Neural progenitor cell (in vitro differentiated cells): Measurements from ENCODE around the gene TEX12. TPM values are rescaled to one million over a fixed set of nuclear protein-coding genes. Genes with fewer than 3 reads are reported as not detected.

ENCODE experiments used
- DNase-seq: peaks from one replicate; pipeline ENCODE4 v3.0.0-alpha.2; 2016; ENCODE audit warnings: low spot score
- H2AFZ ChIP-seq: fragments of 200-600 bp; sonication (generic); replicated peaks from 2 replicates; pipeline ENCODE4 v1.6.1; 2016; ENCODE audit warnings: antibody characterized with exemption
- H3F3A ChIP-seq: fragments of 200-600 bp; sonication (generic); 2 replicates; pipeline ENCODE4 v1.6.1; 2016; ENCODE audit warnings: antibody characterized with exemption, low read depth
- H3K27ac ChIP-seq: fragments of 200-600 bp; sonication (generic); 2 replicates; pipeline ENCODE4 v1.5.1; 2016; ENCODE audit warnings: mild to moderate bottlenecking
- H3K27me3 ChIP-seq: fragments of 200-600 bp; sonication (generic); 2 replicates; pipeline ENCODE4 v1.6.1; 2016; ENCODE audit warnings: mild to moderate bottlenecking, moderate library complexity
- H3K36me3 ChIP-seq: fragments of 200-600 bp; sonication (generic); 2 replicates; pipeline ENCODE4 v1.5.1; 2016
- H3K4me1 ChIP-seq: fragments of 200-600 bp; sonication (generic); 2 replicates; pipeline ENCODE4 v1.6.1; 2016; ENCODE audit warnings: mixed run types
- H3K4me2 ChIP-seq: fragments of 200-600 bp; sonication (generic); 2 replicates; pipeline ENCODE4 v1.6.1; 2016
- H3K4me3 ChIP-seq: fragments of 200-600 bp; sonication (generic); 2 replicates; pipeline ENCODE4 v1.5.1; 2016
- H3K79me2 ChIP-seq: fragments of 200-600 bp; sonication (generic); 2 replicates; pipeline ENCODE4 v1.6.1; 2016; ENCODE audit warnings: low read depth
- H3K9ac ChIP-seq: fragments of 200-600 bp; sonication (generic); 2 replicates; pipeline ENCODE4 v1.6.1; 2016
- H3K9me3 ChIP-seq: fragments of 200-600 bp; sonication (generic); 2 replicates; pipeline ENCODE4 v1.5.1; 2016; ENCODE audit warnings: low read depth
- H4K20me1 ChIP-seq: fragments of 200-600 bp; sonication (generic); 2 replicates; pipeline ENCODE4 v1.6.1; 2016; ENCODE audit warnings: low read depth
- H3K27ac Mint-ChIP-seq: 3 replicates; pipeline ENCODE4 v1.8.0; 2021; ENCODE audit warnings: mixed read lengths
- H3K27me3 Mint-ChIP-seq: 2 replicates; pipeline ENCODE4 v1.8.0; 2022; ENCODE audit warnings: low read depth, mild to moderate bottlenecking, inconsistent platforms, moderate library complexity, mixed read lengths; ENCODE audit not compliant: insufficient read depth
- H3K36me3 Mint-ChIP-seq: 3 replicates; pipeline ENCODE4 v1.8.0; 2021; ENCODE audit warnings: mixed read lengths
- H3K4me1 Mint-ChIP-seq: 3 replicates; pipeline ENCODE4 v1.8.0; 2021; ENCODE audit warnings: mixed read lengths
- H3K4me3 Mint-ChIP-seq: 3 replicates; pipeline ENCODE4 v1.8.0; 2021; ENCODE audit warnings: mild to moderate bottlenecking, moderate library complexity, mixed read lengths
- H3K9me3 Mint-ChIP-seq: 3 replicates; pipeline ENCODE4 v1.8.0; 2020; ENCODE audit warnings: mixed read lengths
- EZH2 ChIP-seq: fragments of 200-600 bp; sonication (generic); IDR thresholded peaks from 2 replicates; pipeline ENCODE4 v1.6.1; 2017; ENCODE audit warnings: antibody characterized with exemption, mild to moderate bottlenecking, moderate library complexity
- EZH2phosphoT487 ChIP-seq: fragments of 200-600 bp; sonication (generic); IDR thresholded peaks from 2 replicates; pipeline ENCODE4 v1.6.1; 2017; ENCODE audit warnings: antibody characterized with exemption
- total RNA-seq: library from RNA; depleted of rRNA; stranded (reverse); fragments of >200 nt; gene quantifications from 2 replicates; pipeline ENCODE4 v1.2.3, GENCODE V29; 2015; ENCODE audit warnings: low replicate concordance
- TF ChIP-seq, protein P1 (sequence below): fragments of 200-600 bp; sonication (generic); IDR thresholded peaks from 2 replicates; pipeline ENCODE4 v1.5.1; 2017; ENCODE audit warnings: antibody characterized with exemption, mild to moderate bottlenecking

TEX12 gene
- total RNA-seq, 1 donor from 2014 or later, result 0.51 TPM

DNA sequence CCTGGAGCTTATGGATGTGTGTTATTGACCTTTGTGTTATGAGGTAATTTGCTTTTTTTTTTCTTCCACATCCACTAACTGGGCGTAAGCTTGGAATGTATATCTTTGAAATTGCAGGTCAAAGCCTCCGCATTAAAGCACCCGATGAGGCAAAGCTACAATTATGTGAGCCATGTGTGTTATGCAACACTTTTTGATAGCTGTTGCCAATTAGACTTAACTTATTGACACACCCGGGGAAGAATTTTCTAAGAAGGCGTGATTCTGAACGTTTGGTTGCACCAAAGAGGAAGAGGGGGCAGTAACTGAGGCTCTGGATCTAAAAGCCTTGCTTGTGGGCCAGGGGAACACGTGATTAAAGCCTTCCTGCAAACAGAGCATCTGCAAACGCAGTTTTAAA, 610 bp upstream of the TEX12 start:
- TF ChIP-seq EZH2 (no peak), EZH2phosphoT487 (no peak)
- TF ChIP-seq, protein P1, sequence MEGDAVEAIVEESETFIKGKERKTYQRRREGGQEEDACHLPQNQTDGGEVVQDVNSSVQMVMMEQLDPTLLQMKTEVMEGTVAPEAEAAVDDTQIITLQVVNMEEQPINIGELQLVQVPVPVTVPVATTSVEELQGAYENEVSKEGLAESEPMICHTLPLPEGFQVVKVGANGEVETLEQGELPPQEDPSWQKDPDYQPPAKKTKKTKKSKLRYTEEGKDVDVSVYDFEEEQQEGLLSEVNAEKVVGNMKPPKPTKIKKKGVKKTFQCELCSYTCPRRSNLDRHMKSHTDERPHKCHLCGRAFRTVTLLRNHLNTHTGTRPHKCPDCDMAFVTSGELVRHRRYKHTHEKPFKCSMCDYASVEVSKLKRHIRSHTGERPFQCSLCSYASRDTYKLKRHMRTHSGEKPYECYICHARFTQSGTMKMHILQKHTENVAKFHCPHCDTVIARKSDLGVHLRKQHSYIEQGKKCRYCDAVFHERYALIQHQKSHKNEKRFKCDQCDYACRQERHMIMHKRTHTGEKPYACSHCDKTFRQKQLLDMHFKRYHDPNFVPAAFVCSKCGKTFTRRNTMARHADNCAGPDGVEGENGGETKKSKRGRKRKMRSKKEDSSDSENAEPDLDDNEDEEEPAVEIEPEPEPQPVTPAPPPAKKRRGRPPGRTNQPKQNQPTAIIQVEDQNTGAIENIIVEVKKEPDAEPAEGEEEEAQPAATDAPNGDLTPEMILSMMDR, result no peak
- Histone ChIP-seq H3K27me3 (no peaks in the 10 kb centered on the region), H2AFZ (peak overlapping the region; percentile 32), H3K27ac (no peak overlapping the region), H3K4me3 (no peak overlapping the region), H3K36me3 (no peaks in the 10 kb centered on the region), H3K4me1 (peaks cover 6% of the 10 kb centered on the region), H3K79me2 (no peaks in the 10 kb centered on the region), H3K9ac (no peak overlapping the region), H3K9me3 (no peaks in the 10 kb centered on the region), H4K20me1 (no peaks in the 10 kb centered on the region), H3F3A (no peaks in the 10 kb centered on the region), H3K4me2 (no peak overlapping the region)
- Mint-ChIP-seq H3K4me3 (no peak overlapping the region), H3K36me3 (no peaks in the 10 kb centered on the region), H3K27me3 (no peaks in the 10 kb centered on the region), H3K27ac (no peak overlapping the region), H3K9me3 (no peaks in the 10 kb centered on the region), H3K4me1 (no peaks in the 10 kb centered on the region)
- DNase-seq, result no peak

DNA sequence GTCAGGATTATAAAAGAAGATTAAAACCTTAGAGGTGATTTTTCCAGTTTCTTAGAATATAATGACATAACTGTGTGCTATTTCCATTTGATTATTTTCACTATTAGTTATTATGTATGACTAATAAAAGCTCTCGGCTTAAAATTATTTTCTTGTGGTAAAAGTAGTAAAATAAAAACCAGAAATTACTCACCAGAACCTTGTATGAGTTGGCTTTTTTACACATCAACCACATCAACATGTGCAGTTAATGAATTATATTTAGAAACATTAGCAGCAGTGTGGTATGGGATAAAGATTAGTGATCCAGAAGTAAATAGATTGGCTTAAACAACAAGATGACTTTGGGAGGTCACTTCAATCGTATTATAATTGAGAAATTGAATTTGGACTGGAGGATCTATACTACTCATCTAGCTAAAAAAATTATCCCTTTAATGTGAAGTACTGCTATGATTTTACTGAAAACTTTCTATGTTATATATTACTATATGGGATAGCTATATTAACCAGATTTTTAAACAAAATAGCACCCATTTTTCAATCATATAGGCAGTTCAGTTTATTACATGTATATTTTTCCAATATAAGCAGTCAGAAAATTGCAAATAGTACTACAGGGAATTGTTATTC, 5.3 kb downstream of the TEX12 start:
- H3K36me3 ChIP-seq, result no peaks in the 10 kb centered on the region
- no peak for TF ChIP-seq EZH2
- TF ChIP-seq EZH2phosphoT487, result no peak
- TF ChIP-seq, protein P1, result no peak
- H3K4me3 ChIP-seq, result no peak overlapping the region
- no peak overlapping the region for H3K4me2 ChIP-seq
- Mint-ChIP-seq H3K36me3 (no peaks in the 10 kb centered on the region), H3K27me3 (no peaks in the 10 kb centered on the region), H3K27ac (no peak overlapping the region), H3K4me1 (peaks cover 10% of the 10 kb centered on the region), H3K9me3 (no peaks in the 10 kb centered on the region), H3K4me3 (no peak overlapping the region)
- H3K27ac ChIP-seq, result no peak overlapping the region
- H3K79me2 ChIP-seq, result no peaks in the 10 kb centered on the region
- no peaks in the 10 kb centered on the region for H3F3A ChIP-seq
- no peaks in the 10 kb centered on the region for H4K20me1 ChIP-seq
- no peak overlapping the region for H2AFZ ChIP-seq
- DNase-seq, result no peak
- H3K9ac ChIP-seq, result no peak overlapping the region
- H3K9me3 ChIP-seq, result no peaks in the 10 kb centered on the region
- no peaks in the 10 kb centered on the region for H3K4me1 ChIP-seq
- H3K27me3 ChIP-seq, result peaks cover 21% of the 10 kb centered on the region

DNA sequence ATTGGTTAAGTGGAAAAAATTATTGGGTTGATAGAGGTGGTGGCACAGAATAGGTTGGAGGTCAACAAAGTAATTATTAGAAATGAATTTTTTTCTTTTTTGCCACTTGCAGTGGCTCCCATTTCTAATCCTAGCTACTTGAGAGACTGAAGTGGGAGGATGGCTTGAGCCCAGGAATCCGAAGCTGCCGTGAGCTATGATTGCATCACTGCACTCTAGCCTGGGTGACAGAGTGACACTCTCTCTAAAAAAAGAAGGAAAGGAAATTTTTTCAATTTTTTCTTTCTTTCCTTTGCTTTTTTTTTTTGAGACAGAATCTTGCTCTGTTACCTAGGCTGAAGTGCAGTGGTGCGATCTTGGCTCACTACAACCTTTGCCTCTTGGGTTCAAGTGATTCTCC, 6.0 kb downstream of the TEX12 start:
- H2AFZ ChIP-seq, result no peak overlapping the region
- H3K4me2 ChIP-seq, result no peak overlapping the region
- H3K9me3 ChIP-seq, result no peaks in the 10 kb centered on the region
- no peak overlapping the region for H3K4me3 ChIP-seq
- H3K36me3 ChIP-seq, result no peaks in the 10 kb centered on the region
- H3K9ac ChIP-seq, result no peak overlapping the region
- Mint-ChIP-seq H3K9me3 (no peaks in the 10 kb centered on the region), H3K4me3 (no peak overlapping the region), H3K4me1 (peaks cover 10% of the 10 kb centered on the region), H3K36me3 (no peaks in the 10 kb centered on the region), H3K27ac (no peak overlapping the region), H3K27me3 (no peaks in the 10 kb centered on the region)
- peaks cover 24% of the 10 kb centered on the region for H3K27me3 ChIP-seq
- H3K27ac ChIP-seq, result no peak overlapping the region
- no peaks in the 10 kb centered on the region for H3K4me1 ChIP-seq
- TF ChIP-seq, protein P1, result no peak
- TF ChIP-seq EZH2, result no peak
- no peak for TF ChIP-seq EZH2phosphoT487
- DNase-seq, result no peak
- H4K20me1 ChIP-seq, result no peaks in the 10 kb centered on the region
- H3F3A ChIP-seq, result no peaks in the 10 kb centered on the region
- no peaks in the 10 kb centered on the region for H3K79me2 ChIP-seq
